GM12891 (cell line): ENCODE measurements around the gene LRRC32.
A peak's percentile ranks its signal among the peaks of the same experiment; 100 is the strongest.

ENCODE experiments used
- DNase-seq: peaks from one replicate; pipeline ENCODE4 v3.0.0; 2011; ENCODE audit warnings: low spot score; ENCODE audit not compliant: insufficient read length
- FAIRE-seq: peaks from 2 replicates; lab custom pipeline; 2011; peaks lifted over from hg19 to GRCh38; lab: Jason Lieb, UNC
- PAX5 ChIP-seq: IDR thresholded peaks from 2 replicates; pipeline ENCODE4 v1.6.1; 2011; ENCODE audit warnings: low read length, moderate library complexity, mild to moderate bottlenecking; ENCODE audit not compliant: insufficient read depth, severe bottlenecking
- POLR2A ChIP-seq: IDR thresholded peaks from 2 replicates; pipeline ENCODE4 v1.6.1; 2011; ENCODE audit warnings: low read depth, low read length, control low read depth
- POLR2AphosphoS5 ChIP-seq: IDR thresholded peaks from 2 replicates; pipeline ENCODE4 v1.6.1; 2011; ENCODE audit warnings: low read depth, low read length, control low read depth
- POU2F2 ChIP-seq: IDR thresholded peaks from 2 replicates; pipeline ENCODE4 v1.6.1; 2011; ENCODE audit warnings: low read depth, mild to moderate bottlenecking, control low read depth, low read length, moderate library complexity
- SPI1 ChIP-seq: IDR thresholded peaks from 2 replicates; pipeline ENCODE4 v1.6.1; 2011; ENCODE audit warnings: low read depth, low read length, control low read depth
- TAF1 ChIP-seq: IDR thresholded peaks from 2 replicates; pipeline ENCODE4 v1.6.1; 2011; ENCODE audit warnings: low read depth, low read length, control low read depth

The LRRC32 gene

DNA sequence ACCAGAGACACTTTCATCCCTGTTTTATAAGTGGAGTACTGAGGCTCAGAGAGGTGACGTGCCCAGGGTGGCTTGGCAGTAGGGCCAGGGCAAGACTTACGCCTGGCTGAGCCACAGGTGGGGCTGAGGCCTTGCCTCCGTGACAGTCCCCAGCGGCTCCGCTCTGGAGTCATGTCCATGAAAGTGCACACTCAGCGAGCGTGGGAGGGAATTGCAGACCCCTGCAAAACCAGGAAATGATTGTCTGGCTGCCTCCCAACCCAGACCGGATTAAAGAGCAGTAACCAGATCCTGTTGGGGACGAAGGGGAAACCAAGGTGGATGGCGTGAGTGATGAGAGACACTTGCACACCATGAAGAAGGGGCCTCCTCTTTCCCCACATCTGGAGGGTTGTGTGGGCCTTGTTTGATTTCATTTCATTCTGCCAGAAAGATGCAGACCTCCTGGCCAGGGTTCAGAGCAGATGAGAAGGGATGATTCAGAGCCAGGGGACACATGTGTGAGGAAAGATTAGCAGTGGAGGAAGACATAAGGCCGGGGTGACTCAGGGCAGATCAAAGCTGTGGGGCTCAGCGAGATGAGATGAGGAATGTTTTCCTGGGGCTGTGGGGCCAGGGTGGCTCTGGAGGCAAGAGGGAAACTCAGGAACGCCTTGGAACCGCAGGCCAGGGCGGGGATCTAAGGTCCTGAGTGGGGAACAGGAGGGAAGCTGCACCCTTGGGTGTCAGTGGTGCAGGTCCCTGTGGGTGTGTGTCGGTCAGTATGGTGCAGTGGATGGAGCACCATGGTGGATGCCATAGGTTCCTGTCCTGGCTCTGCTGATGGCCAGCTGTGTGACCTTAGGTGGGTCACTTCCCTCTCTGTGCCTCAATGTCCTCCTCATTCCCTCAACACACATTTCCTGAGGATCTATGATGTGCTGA lies 29.9 kb upstream of the LRRC32 start:
- FAIRE-seq (no peak), DNase-seq (no peak)
- TF ChIP-seq TAF1, result no peak
- TF ChIP-seq POLR2AphosphoS5, result no peak
- TF ChIP-seq POU2F2, result no peak
- no peak for TF ChIP-seq SPI1

DNA sequence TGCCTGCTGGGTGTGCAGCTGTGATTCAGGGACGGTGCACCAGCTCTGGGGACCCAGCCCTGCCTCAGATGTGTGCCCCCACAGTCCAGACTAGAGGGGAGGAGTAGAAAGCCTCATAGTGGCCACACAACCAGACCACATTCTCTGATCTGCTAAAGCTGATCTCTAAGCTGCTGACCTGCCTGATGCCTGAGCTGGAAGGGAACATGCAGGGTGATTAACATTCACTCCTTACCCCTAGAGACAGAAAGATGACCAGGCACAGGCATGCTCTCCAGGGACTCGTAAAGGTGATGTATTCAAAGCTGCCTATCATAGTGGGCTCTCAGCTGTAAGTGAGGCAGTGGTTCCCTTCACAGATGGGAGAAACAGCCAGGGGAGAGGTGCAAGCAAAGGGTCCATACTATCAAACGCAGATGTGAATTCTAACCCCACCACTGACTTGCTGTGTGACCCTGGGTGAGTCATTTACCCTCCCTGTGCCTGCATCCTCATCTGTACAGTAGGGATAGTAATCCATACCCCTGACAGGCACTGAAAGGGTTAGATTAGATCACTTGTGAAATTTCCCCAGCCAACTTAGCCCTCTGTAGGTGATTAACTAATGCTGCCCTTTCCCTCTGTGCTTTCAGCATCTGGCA lies 29.0 kb upstream of the LRRC32 start:
- FAIRE-seq, result no peak
- no peak for DNase-seq
- TF ChIP-seq POU2F2 (no peak), POLR2A (no peak), TAF1 (no peak), SPI1 (no peak), POLR2AphosphoS5 (no peak), PAX5 (no peak)

DNA sequence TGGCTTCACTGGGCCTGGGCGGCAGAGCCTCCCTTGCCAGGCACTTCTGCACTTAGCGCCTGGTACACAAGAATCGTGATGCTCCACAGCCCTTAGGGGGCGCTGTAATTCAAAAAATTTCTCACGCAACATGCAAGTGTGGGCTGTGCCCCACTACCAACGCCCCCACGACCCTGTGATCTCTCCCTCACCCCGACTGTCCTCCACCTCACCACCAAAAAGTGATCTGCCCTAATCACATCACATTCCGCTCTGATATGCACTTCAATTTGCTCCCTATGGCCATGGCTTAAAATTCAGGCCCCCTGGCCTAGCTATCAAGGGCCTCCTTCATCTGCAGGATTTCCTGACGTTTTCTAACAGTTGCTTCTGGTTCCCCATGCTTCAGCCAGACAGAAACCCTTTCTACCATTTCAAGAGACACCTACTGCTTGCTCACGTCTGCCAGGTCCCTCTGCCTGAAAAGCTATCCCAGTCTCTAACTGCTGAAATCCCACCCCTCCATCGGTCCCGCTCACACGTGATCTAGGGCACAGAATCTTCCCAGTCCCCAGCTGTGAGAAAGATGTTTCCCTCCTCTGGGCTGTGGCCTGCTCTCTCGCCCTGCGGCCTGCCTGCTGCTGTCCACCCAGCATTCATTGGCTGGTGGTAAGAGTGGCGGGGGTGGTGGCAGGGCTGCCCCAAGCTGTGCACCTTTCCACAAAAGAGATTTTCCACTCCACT lies 27.9 kb upstream of the LRRC32 start:
- no peak for FAIRE-seq

DNA sequence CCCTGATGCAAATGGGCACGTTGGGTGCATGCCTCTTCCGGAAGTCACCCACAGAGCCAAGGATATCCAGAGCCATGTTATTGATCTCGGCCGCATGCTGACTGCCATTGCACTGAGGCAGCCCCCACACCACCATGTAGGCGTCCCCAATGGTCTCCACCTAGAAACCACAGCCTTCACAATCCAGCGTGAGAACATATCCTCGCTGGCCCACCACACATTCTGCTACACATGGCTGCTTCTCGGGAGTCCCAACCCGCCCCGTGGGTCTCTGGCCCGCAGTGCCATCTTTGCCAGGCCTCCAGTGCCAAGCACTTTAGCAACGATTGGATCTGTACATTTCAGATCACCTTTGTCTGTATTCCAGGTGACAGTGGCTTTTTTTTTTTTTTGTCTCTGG lies 26.2 kb upstream of the LRRC32 start:
- DNase-seq (no peak), FAIRE-seq (no peak)
- TF ChIP-seq POLR2A, result no peak
- no peak for TF ChIP-seq TAF1
- no peak for TF ChIP-seq POU2F2
- no peak for TF ChIP-seq POLR2AphosphoS5
- no peak for TF ChIP-seq PAX5
- no peak for TF ChIP-seq SPI1

More for the DNA sequence above, 27.9 kb upstream of the LRRC32 start:
- DNase-seq, result no peak
- TF ChIP-seq POLR2AphosphoS5 (no peak), TAF1 (no peak), SPI1 (no peak), POLR2A (no peak), POU2F2 (no peak), PAX5 (no peak)

DNA sequence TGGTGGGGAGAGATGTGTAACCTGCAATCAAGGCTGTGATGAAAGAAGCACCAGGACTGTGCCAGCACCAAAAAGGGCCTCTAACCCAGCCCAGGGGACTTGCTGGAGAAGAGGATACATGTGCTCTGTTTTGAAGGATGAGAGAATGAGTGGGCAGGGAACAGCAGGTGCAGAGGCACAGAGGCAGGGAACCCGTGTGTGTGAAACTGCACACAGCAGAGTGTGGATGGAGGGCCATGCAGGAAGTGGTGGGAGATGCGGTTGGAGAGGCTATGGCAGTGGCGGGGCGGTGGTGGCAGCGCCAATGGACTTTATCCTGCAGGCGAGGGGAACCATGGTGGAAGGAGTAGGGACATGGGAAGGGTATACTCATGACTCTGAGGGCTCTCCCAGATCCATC lies 25.2 kb upstream of the LRRC32 start:
- TF ChIP-seq POLR2AphosphoS5, result no peak
- no peak for DNase-seq
- FAIRE-seq, result no peak

DNA sequence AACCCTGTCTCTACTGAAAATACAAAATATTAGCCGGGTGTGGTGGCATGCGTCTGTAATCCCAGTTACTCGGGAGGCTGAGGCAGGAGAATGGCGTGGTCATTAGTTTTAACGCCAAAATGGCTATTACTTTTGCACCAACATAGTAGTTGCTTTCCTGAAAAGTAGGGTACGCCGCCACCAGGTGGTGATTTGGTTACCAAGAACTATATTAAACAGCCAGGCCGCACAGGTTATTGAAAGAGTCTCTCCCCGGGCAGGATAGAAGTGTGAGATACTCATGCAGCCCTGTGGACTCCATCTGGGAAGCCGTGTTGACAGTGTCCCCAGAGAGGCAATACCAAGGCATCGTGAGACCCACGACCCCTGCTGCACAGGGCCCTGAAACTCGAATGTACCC lies 24.6 kb upstream of the LRRC32 start:
- FAIRE-seq, result no peak
- DNase-seq, result no peak
- no peak for TF ChIP-seq POLR2A
- no peak for TF ChIP-seq POU2F2
- TF ChIP-seq PAX5, result no peak
- TF ChIP-seq POLR2AphosphoS5, result no peak
- no peak for TF ChIP-seq TAF1
- no peak for TF ChIP-seq SPI1

DNA sequence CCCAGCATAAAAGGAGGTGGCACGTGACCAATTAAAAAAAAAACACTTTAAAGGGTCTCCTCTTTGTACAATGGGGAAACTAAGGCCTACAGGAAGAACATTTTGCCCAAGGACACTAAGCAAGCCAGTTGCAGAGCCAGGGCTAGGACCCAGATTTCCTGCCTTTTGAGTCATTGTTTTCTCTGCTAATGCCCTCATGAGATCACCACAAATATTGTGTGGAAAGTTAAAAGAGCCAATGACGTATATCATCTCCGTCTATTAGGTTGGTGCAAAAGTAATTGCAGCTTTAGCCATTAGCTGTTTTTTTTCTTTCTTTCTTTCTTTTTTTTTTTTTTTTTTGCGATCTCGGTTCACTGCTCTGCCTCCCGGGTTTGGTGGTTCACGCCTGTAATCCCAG lies 24.1 kb upstream of the LRRC32 start:
- no peak for FAIRE-seq
- no peak for TF ChIP-seq POLR2AphosphoS5
- no peak for TF ChIP-seq TAF1
- TF ChIP-seq PAX5, result no peak
- TF ChIP-seq POLR2A, result no peak
- no peak for TF ChIP-seq POU2F2
- no peak for TF ChIP-seq SPI1
- no peak for DNase-seq

DNA sequence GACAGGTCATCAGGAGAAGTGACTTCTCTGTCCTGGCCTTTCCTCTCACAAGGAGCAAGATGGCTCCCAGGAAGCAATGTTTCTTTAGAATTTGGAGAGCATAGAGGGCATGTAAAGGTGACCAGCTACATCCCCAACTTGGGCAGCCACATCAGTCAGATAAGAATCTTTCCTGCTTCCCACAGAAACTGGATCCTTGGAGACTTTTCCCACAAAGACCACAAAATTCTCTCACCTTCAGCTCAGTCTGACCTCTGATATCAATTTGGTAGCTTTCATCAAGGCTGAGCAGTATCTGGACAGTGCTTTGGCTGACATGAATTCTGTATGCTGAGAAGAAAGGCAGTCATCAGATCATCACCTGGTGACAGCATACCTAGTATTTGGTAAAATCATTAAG lies 23.3 kb upstream of the LRRC32 start:
- DNase-seq, result no peak
- peak; percentile 5 for FAIRE-seq

DNA sequence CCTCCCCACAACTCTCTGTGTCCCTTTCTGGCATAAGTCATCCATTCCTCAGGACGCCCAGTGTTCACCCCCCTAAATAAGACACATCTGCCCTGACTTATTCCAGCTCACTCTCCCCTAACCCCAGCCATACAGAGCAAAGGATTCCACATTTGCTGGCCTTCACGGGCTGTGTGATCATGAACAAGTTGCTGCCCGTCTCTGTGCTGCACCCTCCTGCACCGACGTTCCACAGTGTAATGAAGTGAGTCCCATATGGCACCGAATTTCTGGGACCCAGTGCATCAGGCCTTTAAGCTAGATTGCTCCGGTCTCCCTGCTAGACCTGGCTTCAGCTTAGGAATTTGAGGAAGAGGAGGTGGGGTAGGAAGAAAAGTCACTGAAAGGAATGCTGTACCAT lies 22.4 kb upstream of the LRRC32 start:
- DNase-seq, result no peak
- no peak for FAIRE-seq
- TF ChIP-seq POU2F2, result no peak
- no peak for TF ChIP-seq POLR2AphosphoS5
- TF ChIP-seq POLR2A, result no peak
- no peak for TF ChIP-seq SPI1
- no peak for TF ChIP-seq TAF1
- TF ChIP-seq PAX5, result no peak

More for the DNA sequence above, 23.3 kb upstream of the LRRC32 start:
- TF ChIP-seq PAX5, result no peak
- no peak for TF ChIP-seq POU2F2
- TF ChIP-seq TAF1, result no peak
- TF ChIP-seq SPI1, result no peak
- no peak for TF ChIP-seq POLR2AphosphoS5
- no peak for TF ChIP-seq POLR2A
